Tibial nerve (tissue), 4 donors: ENCODE data around the gene PSORS1C1.
"Not testable (repeated sequence)": the region's sequence is repeated elsewhere in the genome, so short reads cannot be mapped to it uniquely, and the experiment has no call there.

ENCODE experiments used
- CTCF ChIP-seq, 5 experiments: fragments of 200-600 bp in 3 of 5; fragments of 450-650 bp in 2 of 5; sonication (generic) in 3 of 5; IDR thresholded peaks; one replicate each; pipeline ENCODE4 v1.5.1; 2016 to 2019; ENCODE audit warnings: antibody characterized with exemption in 5 of 5, mild to moderate bottlenecking in 3 of 5, moderate library complexity in 2 of 5
- EP300 ChIP-seq, 2 donors: sonication (generic); formaldehyde crosslinking; IDR thresholded peaks; one replicate each; pipeline ENCODE4 v1.6.1; 2017; ENCODE audit warnings: antibody characterized with exemption in 2 of 2, mild to moderate bottlenecking in 1 of 2
- POLR2A ChIP-seq, 2 donors: fragments of 450-650 bp; IDR thresholded peaks; one replicate each; pipeline ENCODE4 v1.6.1; 2017; ENCODE audit warnings: antibody characterized with exemption in 2 of 2, mild to moderate bottlenecking in 2 of 2, moderate library complexity in 2 of 2

- not testable (repeated sequence) for TF ChIP-seq CTCF, POLR2A, EP300 (IDR thresholded peaks at IDR 0.05)
Observed at GRCh38 chr6:31067028-31067427, 47.6 kb upstream of the PSORS1C1 start.
